ENCODE data around the gene SNAP25. TPM values are rescaled to one million over a fixed set of nuclear protein-coding genes. Genes with fewer than 3 reads are reported as not detected.

Gene SNAP25
- total RNA-seq, 1 donor from 2014 or later = 5.6 TPM

DNA sequence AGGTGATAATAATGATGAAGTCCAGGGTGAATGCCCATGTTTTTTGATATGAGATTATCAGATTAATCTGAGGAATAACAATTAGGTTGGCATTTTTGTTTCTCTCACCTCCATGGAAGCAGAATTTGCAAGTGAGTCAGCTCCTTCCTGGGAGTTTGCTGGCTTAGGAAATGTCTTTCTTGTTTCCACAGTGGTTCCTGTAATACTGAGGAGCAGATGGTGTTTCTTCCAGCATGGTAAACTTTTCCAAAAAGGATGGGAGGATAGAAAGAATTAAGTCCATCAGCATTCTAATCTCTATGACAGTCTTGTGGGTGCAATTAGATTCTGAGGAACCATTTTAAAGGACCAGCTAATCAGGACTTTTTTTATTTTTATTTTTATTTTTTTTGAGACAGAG lies 40.5 kb downstream of the SNAP25 start:
- intact Hi-C loops (cut with DNase I) = no loop called here
- H3K27me3 ChIP-seq = no peaks in the 10 kb centered on the region
- DNase-seq (ENCODE audit: extremely low spot score in 2 of 2) = no peak
- H3K9me3 ChIP-seq = no peaks in the 10 kb centered on the region
- no peak overlapping the region for H3K27ac ChIP-seq
- TF ChIP-seq, protein P1, sequence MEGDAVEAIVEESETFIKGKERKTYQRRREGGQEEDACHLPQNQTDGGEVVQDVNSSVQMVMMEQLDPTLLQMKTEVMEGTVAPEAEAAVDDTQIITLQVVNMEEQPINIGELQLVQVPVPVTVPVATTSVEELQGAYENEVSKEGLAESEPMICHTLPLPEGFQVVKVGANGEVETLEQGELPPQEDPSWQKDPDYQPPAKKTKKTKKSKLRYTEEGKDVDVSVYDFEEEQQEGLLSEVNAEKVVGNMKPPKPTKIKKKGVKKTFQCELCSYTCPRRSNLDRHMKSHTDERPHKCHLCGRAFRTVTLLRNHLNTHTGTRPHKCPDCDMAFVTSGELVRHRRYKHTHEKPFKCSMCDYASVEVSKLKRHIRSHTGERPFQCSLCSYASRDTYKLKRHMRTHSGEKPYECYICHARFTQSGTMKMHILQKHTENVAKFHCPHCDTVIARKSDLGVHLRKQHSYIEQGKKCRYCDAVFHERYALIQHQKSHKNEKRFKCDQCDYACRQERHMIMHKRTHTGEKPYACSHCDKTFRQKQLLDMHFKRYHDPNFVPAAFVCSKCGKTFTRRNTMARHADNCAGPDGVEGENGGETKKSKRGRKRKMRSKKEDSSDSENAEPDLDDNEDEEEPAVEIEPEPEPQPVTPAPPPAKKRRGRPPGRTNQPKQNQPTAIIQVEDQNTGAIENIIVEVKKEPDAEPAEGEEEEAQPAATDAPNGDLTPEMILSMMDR (IDR thresholded peaks at IDR 0.05) = no peak
- TF ChIP-seq POLR2AphosphoS5 (IDR thresholded peaks at IDR 0.05; ENCODE audit: insufficient read depth in 1 of 2, low read depth in 1 of 2) (no peak), POLR2A (IDR thresholded peaks at IDR 0.05) (no peak)
- no peaks in the 10 kb centered on the region for H3K36me3 ChIP-seq
- H3K4me1 ChIP-seq = no peaks in the 10 kb centered on the region
- H3K4me3 ChIP-seq = no peak overlapping the region

DNA sequence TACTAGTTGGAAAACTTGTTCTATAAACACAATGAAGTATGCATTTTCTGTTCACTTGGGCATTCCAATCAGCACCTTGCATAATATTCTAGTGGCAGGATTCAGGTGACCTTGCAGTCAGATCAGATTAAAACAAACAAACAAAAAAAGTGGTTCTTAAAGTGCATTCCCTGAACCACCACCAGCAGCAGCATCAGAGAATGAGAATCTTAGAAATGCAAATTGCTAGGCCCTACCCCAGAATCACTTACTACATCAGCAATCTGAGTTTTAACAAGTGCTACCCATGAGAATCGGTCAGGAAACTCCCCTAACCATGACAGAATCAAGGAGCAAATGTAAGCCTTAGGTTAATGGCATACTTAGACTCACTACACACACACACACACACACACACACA lies 41.7 kb downstream of the SNAP25 start:
- intact Hi-C loops (cut with DNase I) = no loop called here
- H3K36me3 ChIP-seq = no peaks in the 10 kb centered on the region
- H3K27ac ChIP-seq = no peak overlapping the region
- H3K27me3 ChIP-seq = no peaks in the 10 kb centered on the region
- no peak for DNase-seq (ENCODE audit: extremely low spot score in 2 of 2)
- H3K9me3 ChIP-seq = no peaks in the 10 kb centered on the region
- no peaks in the 10 kb centered on the region for H3K4me1 ChIP-seq
- TF ChIP-seq, protein P1 (IDR thresholded peaks at IDR 0.05) = no peak
- TF ChIP-seq POLR2AphosphoS5 (IDR thresholded peaks at IDR 0.05; ENCODE audit: insufficient read depth in 1 of 2, low read depth in 1 of 2) (no peak), POLR2A (IDR thresholded peaks at IDR 0.05) (no peak)
- no peak overlapping the region for H3K4me3 ChIP-seq

DNA sequence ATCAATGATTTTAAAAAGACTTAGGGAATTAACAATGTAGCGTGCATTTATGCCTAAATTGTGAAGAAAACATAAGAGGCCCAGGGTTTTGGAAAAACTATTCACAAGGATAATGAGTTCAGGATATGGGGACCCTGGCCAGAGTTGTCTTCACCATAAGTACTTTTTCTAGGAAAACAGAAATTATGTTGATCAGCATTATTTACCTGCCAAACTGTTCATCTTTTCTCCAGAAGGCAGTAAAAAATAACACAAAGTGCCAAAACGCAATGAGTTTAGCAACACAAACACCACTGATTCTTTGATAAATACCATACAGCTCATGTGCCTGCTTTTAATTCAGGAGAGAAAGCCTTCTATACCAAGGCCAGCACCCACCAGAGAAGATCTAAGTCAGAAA lies 43.1 kb downstream of the SNAP25 start:
- H3K27ac ChIP-seq = no peak overlapping the region
- intact Hi-C loops (cut with DNase I) = no loop called here
- TF ChIP-seq, protein P1 (IDR thresholded peaks at IDR 0.05) = no peak
- TF ChIP-seq POLR2A (IDR thresholded peaks at IDR 0.05) = no peak
- TF ChIP-seq POLR2AphosphoS5 (IDR thresholded peaks at IDR 0.05; ENCODE audit: insufficient read depth in 1 of 2, low read depth in 1 of 2) = no peak
- DNase-seq (ENCODE audit: extremely low spot score in 2 of 2) = no peak
- H3K36me3 ChIP-seq = no peaks in the 10 kb centered on the region
- H3K9me3 ChIP-seq = no peaks in the 10 kb centered on the region
- no peak overlapping the region for H3K4me3 ChIP-seq
- no peaks in the 10 kb centered on the region for H3K27me3 ChIP-seq
- H3K4me1 ChIP-seq = no peaks in the 10 kb centered on the region

DNA sequence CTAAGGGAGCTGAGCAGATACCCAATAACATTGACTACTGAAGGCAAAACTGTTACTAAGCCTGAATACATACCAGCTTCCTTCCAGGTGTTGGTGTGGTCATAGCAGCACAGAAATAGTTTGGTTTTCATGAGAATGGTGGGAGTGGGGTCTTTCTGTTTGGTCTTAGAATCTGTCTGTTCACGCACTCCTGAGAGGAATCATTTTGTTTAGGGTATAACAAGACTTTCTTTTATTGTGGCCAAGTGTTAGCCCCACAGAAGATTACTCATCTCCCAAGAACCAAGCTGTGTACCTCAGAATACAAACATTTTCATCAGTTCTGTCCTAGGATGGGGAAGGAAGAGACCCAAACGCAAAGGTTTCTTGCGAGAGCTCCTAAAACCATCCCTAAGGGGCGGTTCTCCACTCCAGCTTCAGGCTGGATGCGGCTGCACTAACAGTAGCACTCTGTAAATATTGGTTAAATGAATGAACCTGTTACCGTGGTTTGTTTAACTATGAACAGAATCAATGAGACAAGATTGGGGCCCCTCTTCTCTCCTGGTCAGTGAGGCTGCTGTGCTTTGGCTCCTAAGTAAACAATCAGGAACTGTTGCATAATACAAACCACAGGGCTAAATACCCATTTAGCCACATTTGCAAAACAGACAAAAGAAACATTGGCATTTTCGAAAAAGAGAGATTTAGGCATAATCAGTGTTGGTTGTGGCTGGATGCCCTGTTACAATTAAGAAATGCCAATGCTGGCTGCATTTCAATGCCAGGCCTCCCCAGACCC lies 44.9 kb downstream of the SNAP25 start:
- Histone ChIP-seq H3K27ac (no peak overlapping the region), H3K4me3 (no peak overlapping the region), H3K27me3 (no peaks in the 10 kb centered on the region), H3K4me1 (no peaks in the 10 kb centered on the region), H3K9me3 (no peaks in the 10 kb centered on the region), H3K36me3 (no peaks in the 10 kb centered on the region)
- TF ChIP-seq POLR2AphosphoS5 (IDR thresholded peaks at IDR 0.05; ENCODE audit: insufficient read depth in 1 of 2, low read depth in 1 of 2) (no peak), POLR2A (IDR thresholded peaks at IDR 0.05) (no peak)
- TF ChIP-seq, protein P1 (IDR thresholded peaks at IDR 0.05) = no peak
- no peak for DNase-seq (ENCODE audit: extremely low spot score in 2 of 2)
- intact Hi-C loops (cut with DNase I) = no loop called here

DNA sequence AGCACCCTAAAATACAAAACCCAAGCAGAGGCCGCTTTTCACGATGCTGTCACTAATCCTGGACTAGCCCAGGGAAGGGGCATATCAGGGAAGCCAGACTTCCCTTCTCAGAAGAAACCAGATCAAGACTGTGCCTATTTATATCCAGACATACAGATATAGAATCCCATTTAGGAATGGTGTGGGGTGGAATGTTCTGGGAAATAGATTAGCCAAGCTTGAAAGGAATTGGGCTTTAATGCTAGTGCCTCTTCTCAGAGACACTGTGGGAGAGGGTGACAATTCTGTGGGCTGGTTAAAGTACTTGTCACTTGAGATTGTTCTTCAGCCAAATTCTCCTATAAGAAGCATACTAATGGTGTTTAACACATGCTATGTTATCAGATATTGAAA lies 45.5 kb downstream of the SNAP25 start:
- intact Hi-C loops (cut with DNase I) = no loop called here

More for the DNA sequence above, 45.5 kb downstream of the SNAP25 start:
- H3K27me3 ChIP-seq = no peaks in the 10 kb centered on the region
- H3K4me1 ChIP-seq = no peaks in the 10 kb centered on the region
- no peak overlapping the region for H3K4me3 ChIP-seq
- TF ChIP-seq POLR2AphosphoS5 (IDR thresholded peaks at IDR 0.05; ENCODE audit: insufficient read depth in 1 of 2, low read depth in 1 of 2) = no peak
- TF ChIP-seq, protein P1 (IDR thresholded peaks at IDR 0.05) = no peak
- no peak for TF ChIP-seq POLR2A (IDR thresholded peaks at IDR 0.05)
- H3K9me3 ChIP-seq = no peaks in the 10 kb centered on the region
- H3K36me3 ChIP-seq = no peaks in the 10 kb centered on the region
- H3K27ac ChIP-seq = no peak overlapping the region
- DNase-seq (ENCODE audit: extremely low spot score in 2 of 2) = no peak

Measured in vagina (tissue), 2 donors.